BE2C (cell line): ENCODE results near the gene RAB40C.

Source experiments
- DNase-seq: peaks from one replicate; pipeline ENCODE4 v3.0.0-alpha.2; 2020
- H3K27me3 ChIP-seq: fragments of 250-450 bp; sonication (Bioruptor Pico); 2 replicates; pipeline ENCODE4 v1.5.1; 2020; ENCODE audit warnings: mild to moderate bottlenecking
- H3K36me3 ChIP-seq: fragments of 250-450 bp; sonication (Bioruptor Pico); 2 replicates; pipeline ENCODE4 v1.5.1; 2020; ENCODE audit warnings: mild to moderate bottlenecking
- H3K4me1 ChIP-seq: fragments of 250-450 bp; sonication (Bioruptor Pico); 2 replicates; pipeline ENCODE4 v1.5.1; 2020
- H3K4me3 ChIP-seq: 2 replicates; pipeline ENCODE4 v1.5.1; 2011; ENCODE audit warnings: low read depth, low read length
- H3K9me3 ChIP-seq: fragments of 250-450 bp; sonication (Bioruptor Pico); 2 replicates; pipeline ENCODE4 v1.5.1; 2020
- CTCF ChIP-seq: IDR thresholded peaks from 2 replicates; pipeline ENCODE4 v1.5.1; 2012; ENCODE audit warnings: mild to moderate bottlenecking, low read depth, low read length

The RAB40C gene

DNA sequence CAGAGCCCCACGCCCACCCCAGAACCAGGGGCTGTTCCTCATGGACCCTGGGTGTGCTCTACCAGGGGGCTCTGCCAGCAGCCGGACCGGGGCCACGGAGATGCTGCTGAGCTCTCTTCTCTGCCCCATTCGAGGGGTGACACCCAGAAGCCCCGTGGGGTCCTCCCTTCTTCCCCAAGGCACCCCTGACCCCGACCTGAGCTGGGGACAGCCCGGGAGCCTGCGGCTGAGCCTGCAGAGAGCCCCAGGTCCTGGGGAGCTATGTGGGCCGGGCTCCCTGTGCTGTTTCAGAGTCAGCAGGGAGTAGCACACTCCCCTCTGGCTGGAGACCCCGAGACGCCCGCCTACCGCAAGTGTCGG lies 30.9 kb upstream of the RAB40C start:
- Histone ChIP-seq H3K36me3 (peaks cover 7% of the 10 kb centered on the region; the same call in 1 of the 2 replicates), H3K27me3 (peaks cover 25% of the 10 kb centered on the region), H3K9me3 (no peaks in the 10 kb centered on the region), H3K4me1 (peaks cover 16% of the 10 kb centered on the region), H3K4me3 (no peak overlapping the region)
- TF ChIP-seq CTCF, result no peak
- DNase-seq, result no peak

DNA sequence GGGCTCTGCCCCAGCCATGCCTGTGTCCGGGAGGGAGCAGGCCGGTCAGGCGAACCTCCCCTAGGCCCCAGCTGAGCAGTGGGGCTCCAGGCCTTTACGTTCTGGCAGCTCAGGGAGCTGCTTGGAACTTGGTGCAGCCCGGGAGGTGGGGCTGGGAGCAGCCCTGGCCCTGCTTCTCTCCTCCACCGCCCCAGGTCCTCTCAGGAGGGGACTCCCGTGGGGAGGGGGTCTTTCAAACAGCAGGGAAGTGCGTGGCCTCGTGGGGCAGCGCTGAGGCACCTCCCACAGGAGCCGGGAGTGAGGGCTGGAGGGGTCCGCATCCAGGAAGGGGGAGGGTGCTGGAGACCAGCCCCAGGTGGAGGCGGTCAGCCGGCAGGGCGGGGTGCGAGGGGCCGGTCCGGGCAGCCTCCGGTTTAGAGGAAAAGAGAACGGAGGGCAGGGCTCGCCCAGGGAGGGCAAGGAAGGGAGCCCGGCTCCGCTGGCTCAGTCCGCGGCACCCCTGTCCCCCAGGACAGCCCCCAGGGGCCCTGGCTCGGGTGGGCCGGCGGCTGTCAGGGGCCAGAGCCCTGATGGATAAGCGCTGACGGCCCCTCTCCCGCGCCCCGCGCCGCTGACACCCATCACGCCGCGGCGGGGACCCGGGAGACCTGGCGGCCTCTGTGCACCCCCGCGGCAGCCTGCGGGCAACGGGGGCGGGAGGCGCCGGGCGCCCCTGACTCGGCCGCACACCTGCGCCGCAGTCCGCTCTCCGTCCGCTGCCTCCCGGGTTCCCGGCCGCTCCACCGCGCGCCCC lies 30.3 kb upstream of the RAB40C start:
- H3K27me3 ChIP-seq, result peaks cover 25% of the 10 kb centered on the region
- H3K4me1 ChIP-seq, result peaks cover 16% of the 10 kb centered on the region
- no peak overlapping the region for H3K4me3 ChIP-seq
- H3K9me3 ChIP-seq, result no peaks in the 10 kb centered on the region
- H3K36me3 ChIP-seq, result peaks cover under 1% of the 10 kb centered on the region; the same call in 1 of the 2 replicates
- no peak for DNase-seq
- no peak for TF ChIP-seq CTCF

GRCh38 chr16:560204-560700 lies 29.6 kb upstream of the RAB40C start, which contains the start of gene PRR35:
TSS of gene PRR35 (plus strand) at chr16:560394. CDS start at chr16:563295, 2,901 bp downstream.
- H3K27me3 ChIP-seq, result peaks cover 25% of the 10 kb centered on the region

GRCh38 chr16:560701-561412 lies 29.0 kb upstream of the RAB40C start:
- peaks cover 25% of the 10 kb centered on the region for H3K27me3 ChIP-seq
- peaks cover 14% of the 10 kb centered on the region for H3K4me1 ChIP-seq
- H3K9me3 ChIP-seq, result no peaks in the 10 kb centered on the region
- TF ChIP-seq CTCF, result no peak
- DNase-seq, result no peak
- no peak overlapping the region for H3K4me3 ChIP-seq
- no peaks in the 10 kb centered on the region for H3K36me3 ChIP-seq

More at GRCh38 chr16:560204-560700, 29.6 kb upstream of the RAB40C start, which contains the start of gene PRR35:
- Histone ChIP-seq H3K4me1 (peaks cover 16% of the 10 kb centered on the region), H3K9me3 (no peaks in the 10 kb centered on the region), H3K4me3 (no peak within 1 kb of the TSS), H3K36me3 (no peaks in the 10 kb centered on the region)
- no peak for TF ChIP-seq CTCF
- DNase-seq, result no peak

GRCh38 chr16:561413-561794 lies 28.5 kb upstream of the RAB40C start:
- DNase-seq, result no peak
- Histone ChIP-seq H3K4me1 (peaks cover 13% of the 10 kb centered on the region), H3K27me3 (peaks cover 25% of the 10 kb centered on the region), H3K36me3 (no peaks in the 10 kb centered on the region), H3K4me3 (no peak overlapping the region), H3K9me3 (no peaks in the 10 kb centered on the region)
- TF ChIP-seq CTCF, result no peak
